B cell (primary cell): ENCODE results near the gene SPINT3.

Source experiments
- CTCF ChIP-seq: fragments of 200-600 bp; IDR thresholded peaks from one replicate; pipeline ENCODE4 v1.8.0; 2022; ENCODE audit warnings: antibody characterized with exemption, mild to moderate bottlenecking
- EZH2 ChIP-seq: IDR thresholded peaks from 2 replicates; pipeline ENCODE4 v1.6.1; 2012; ENCODE audit warnings: borderline replicate concordance, low read depth, mild to moderate bottlenecking, moderate library complexity, low read length; ENCODE audit not compliant: insufficient read depth, poor library complexity, severe bottlenecking

DNA sequence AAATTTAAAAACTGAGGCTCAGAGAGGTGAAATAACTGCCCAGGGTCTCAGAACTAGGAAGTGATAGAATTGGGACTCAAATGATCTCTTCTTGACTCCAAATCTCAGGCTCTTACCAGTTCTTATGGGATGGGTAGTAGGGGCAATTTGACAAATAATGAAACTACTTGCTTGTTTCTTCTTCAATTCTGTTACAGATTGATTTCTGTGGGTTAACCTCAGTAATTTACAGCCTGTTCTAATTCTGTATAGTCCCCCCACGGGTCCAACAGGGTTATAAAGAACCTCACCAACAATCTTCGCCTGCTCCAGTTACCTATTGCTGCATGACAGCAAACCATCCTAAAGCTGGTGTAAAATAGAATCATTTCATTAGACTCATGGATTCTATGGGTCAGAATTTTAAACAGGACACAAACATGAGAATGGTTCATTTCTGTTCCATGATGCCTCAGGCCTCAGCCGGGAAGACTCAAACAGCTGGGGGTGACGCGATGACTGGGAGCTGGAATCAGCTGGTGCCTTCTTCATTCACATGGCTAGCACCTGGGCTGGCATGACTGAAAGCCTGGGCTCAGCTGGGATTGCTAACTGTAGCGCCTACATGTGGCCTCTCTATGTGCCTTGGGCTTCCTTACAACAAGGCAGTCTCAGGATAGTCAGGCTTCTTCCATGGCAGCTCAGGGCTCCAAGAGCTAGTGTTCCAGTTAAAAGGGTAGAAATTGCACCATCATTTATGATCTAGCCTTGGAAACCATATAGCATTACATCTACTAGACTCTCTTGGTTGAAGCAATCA, 52.5 kb downstream of the SPINT3 start:
- TF ChIP-seq CTCF: no peak
- TF ChIP-seq EZH2: no peak
